GM12801 (cell line): ENCODE results near the gene IDE.

Source experiments
- CTCF ChIP-seq: IDR thresholded peaks from one replicate; pipeline ENCODE4 v1.5.1; 2011; ENCODE audit warnings: control low read depth; ENCODE audit not compliant: insufficient read length; ENCODE audit errors: extremely low read depth

IDE gene

GRCh38 chr10:92421550-92421949, 152.3 kb downstream of the IDE start:
- no peak for TF ChIP-seq CTCF

GRCh38 chr10:92420546-92421275, 153.2 kb downstream of the IDE start:
- no peak for TF ChIP-seq CTCF

GRCh38 chr10:92419740-92420545, 153.9 kb downstream of the IDE start:
- no peak for TF ChIP-seq CTCF

- no peak for TF ChIP-seq CTCF
Observed at GRCh38 chr10:92418891-92419290, 155.0 kb downstream of the IDE start.

- TF ChIP-seq CTCF: no peak
Observed at GRCh38 chr10:92418221-92418620, 155.7 kb downstream of the IDE start.

GRCh38 chr10:92413519-92413918, 160.4 kb downstream of the IDE start:
- no peak for TF ChIP-seq CTCF

GRCh38 chr10:92413011-92413410, 160.9 kb downstream of the IDE start:
- TF ChIP-seq CTCF: no peak
